Dendritic cell treated with granulocyte-macrophage colony-stimulating factor and Interleukin-4, amounts not matched to agents 40 ng/mL and 50 ng/mL, for 4 days (primary cell): ENCODE data around the gene KRT3.

Source experiments
- H3K27ac Mint-ChIP-seq: one replicate; pipeline ENCODE4 v1.8.0; 2022; ENCODE audit warnings: mild to moderate bottlenecking, mixed read lengths
- H3K27me3 Mint-ChIP-seq: one replicate; pipeline ENCODE4 v1.8.0; 2022; ENCODE audit warnings: mild to moderate bottlenecking, mixed read lengths
- H3K36me3 Mint-ChIP-seq: one replicate; pipeline ENCODE4 v1.8.0; 2022; ENCODE audit warnings: low read depth, mixed read lengths
- H3K4me1 Mint-ChIP-seq: one replicate; pipeline ENCODE4 v1.8.0; 2022; ENCODE audit warnings: low read depth, mixed read lengths
- H3K4me3 Mint-ChIP-seq: one replicate; pipeline ENCODE4 v1.8.0; 2022; ENCODE audit warnings: mild to moderate bottlenecking, moderate library complexity, mixed read lengths
- H3K9me3 Mint-ChIP-seq: one replicate; pipeline ENCODE4 v1.8.0; 2022; ENCODE audit warnings: mixed read lengths
- intact Hi-C: fragments of 100-400 bp; cut with micrococcal nuclease; formaldehyde crosslinking; loops from one replicate; pipeline ENCODE4 v1.15.0; 2022

Gene KRT3

DNA sequence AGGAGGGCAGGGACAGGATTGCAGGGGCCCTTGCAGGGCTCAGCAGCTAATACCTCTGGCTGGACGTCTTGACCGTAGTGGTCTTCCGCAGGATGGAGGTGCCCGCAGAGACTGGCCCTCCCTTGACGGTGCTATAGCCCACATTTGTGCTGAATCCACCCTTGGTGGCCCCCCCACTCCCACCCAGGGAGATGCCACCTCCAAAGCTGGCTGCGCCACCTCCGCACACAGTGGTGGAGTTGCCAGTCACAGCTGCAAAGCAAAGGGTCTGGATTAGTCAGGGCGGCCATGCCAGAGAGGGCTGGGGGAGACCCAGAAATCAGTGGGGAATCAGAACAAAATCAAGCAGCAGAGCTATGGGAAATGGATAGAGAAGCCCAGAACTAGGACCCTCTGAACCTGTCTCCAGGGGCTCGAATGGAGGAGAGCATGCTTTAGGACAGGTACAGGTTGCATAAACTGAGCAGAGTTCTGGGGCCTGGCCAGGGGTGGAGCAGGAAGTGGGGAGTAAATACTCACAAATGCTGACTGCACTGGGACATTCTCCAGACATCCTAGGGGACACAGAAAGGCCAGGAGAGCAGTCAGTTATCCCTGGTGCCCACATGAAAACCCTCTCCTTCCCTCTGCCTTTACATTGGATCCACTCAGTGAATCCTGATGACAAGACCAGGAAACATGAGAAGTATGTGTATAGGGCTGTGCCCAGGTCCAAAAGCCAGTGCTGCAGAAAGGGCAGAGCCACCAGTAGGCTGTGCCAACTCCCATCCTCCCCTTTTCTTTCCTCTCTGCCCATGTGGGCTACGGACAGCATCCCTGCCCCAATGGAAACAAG is 26.1 kb upstream of the KRT3 start:
- intact Hi-C loops: no loop called here
- Mint-ChIP-seq H3K27me3 (peaks cover 13% of the 10 kb centered on the region), H3K9me3 (no peaks in the 10 kb centered on the region), H3K27ac (no peak overlapping the region), H3K4me3 (no peak overlapping the region), H3K4me1 (no peaks in the 10 kb centered on the region), H3K36me3 (no peaks in the 10 kb centered on the region)

DNA sequence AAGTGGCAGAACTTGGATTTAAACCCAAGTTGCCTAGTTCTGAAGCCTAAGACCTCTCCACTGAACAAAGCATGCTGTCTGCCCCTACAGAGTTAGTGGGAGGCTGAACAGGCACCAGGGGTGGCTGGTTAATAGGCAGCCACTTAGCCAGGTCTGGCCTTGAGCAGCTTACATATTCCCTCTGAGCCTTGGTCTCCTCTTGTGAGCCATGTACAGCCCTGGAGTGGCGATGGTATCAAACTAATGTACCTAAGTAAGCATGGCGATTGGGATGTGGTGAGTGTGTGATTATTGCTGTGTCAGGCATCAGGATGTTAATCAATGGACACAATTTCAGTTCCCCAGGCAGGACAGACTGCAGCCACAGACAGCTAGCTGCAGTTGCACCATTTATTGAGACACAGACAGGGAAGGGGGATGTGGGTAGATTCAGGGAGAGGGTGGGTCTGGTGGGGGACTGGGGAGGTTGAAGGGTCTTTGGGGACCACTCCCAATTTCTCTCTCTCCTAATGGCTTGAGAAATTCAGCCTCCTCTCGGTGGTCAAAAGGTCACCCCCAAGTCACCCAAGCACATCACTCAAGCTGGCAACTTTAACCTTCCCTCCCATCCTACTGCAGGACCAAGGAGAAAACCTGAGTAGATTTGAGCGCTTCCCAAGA is 25.3 kb upstream of the KRT3 start:
- H3K27me3 Mint-ChIP-seq: peaks cover 13% of the 10 kb centered on the region
- no peaks in the 10 kb centered on the region for H3K4me1 Mint-ChIP-seq
- no peaks in the 10 kb centered on the region for H3K9me3 Mint-ChIP-seq
- intact Hi-C loops: no loop called here
- no peak overlapping the region for H3K4me3 Mint-ChIP-seq
- no peak overlapping the region for H3K27ac Mint-ChIP-seq
- no peaks in the 10 kb centered on the region for H3K36me3 Mint-ChIP-seq

DNA sequence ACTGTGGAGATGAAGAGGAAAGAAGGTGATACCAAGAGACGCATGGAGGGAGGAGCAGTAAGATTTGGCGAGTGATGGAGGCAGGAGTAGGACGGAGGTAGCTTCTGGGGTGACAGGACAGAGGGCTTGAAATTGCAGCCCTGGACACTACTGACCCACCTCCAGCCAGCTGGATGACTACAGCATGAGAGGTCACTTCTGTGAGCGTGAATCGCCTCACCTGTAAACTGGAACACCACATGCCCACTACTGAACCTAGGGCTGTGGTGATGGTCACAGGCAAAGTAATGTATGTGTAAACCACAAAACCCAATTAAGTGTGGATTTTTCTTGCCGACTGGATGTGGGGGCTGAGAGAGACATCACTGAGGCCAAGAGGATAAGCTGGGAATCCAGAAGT is 24.6 kb upstream of the KRT3 start:
- Mint-ChIP-seq H3K36me3 (no peaks in the 10 kb centered on the region), H3K27ac (no peak overlapping the region), H3K27me3 (peaks cover 13% of the 10 kb centered on the region), H3K4me1 (no peaks in the 10 kb centered on the region), H3K9me3 (no peaks in the 10 kb centered on the region), H3K4me3 (no peak overlapping the region)
- intact Hi-C loops: no loop called here

DNA sequence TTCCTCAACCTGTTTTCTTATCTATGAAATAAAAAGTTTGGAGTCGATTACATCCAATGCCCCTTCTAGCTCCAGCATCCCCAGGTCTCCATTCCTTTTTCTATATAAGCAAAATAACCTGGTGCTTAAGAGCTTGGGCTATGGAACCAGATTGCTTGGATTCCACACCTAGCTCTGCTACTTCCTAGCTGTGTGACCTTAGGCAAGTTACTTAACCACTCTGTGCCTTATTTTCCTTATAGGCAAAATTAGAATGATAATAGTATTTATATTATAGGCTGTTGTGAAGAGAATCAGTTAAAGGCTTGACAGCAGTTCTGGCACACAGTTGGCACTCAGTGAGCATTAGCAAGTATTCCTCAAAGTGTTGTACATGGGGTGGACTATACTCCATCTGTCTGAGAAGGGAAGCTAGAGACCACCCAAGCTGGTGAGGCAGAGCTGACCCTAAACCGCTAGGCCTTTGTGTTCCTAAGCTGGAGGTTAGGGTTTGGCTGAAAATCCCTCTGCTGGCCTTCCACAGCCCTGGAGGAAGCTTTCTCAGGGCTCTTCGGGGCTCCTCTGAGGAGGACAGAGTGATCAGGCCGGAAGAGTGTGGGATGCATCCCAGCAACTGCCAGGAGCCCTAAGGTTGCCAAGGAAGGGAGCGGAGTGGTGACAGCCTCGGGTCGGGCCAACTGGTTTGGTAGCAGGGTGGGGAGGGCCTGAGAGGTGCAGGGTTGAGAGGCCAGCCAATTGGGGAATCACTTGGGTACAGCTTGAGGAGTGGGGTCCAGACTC is 24.0 kb upstream of the KRT3 start:
- no peaks in the 10 kb centered on the region for H3K4me1 Mint-ChIP-seq
- H3K9me3 Mint-ChIP-seq: no peaks in the 10 kb centered on the region
- no peak overlapping the region for H3K4me3 Mint-ChIP-seq
- intact Hi-C loops: no loop called here
- no peak overlapping the region for H3K27ac Mint-ChIP-seq
- peaks cover 13% of the 10 kb centered on the region for H3K27me3 Mint-ChIP-seq
- no peaks in the 10 kb centered on the region for H3K36me3 Mint-ChIP-seq

DNA sequence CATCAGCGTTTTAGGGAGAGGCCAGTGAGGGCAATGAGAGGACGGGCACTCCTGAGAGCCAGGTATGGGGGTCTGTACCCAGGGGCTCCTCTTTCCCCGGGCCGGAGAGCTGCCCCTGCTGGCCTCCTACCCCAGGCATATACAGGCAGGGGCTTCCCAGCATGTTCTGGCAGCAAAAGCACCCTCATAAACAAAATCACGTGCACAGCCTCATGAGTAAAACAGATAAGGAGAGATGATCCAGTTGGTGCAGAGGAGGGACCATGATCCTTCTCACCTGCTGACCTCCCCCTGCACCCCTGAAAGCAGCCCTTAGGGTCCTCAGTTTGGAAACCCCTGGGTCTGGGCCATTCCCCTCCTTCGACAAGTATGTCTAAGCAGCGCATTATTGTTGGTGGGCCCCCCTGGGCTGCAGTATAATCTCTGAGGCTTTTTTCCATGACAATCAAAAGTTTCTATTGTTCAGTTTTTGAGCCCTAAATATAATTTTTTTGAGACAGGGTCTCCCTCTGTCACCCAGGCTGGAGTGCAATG is 23.0 kb upstream of the KRT3 start:
- intact Hi-C loops: no loop called here
- Mint-ChIP-seq H3K4me1 (no peaks in the 10 kb centered on the region), H3K4me3 (no peak overlapping the region), H3K36me3 (no peaks in the 10 kb centered on the region), H3K27ac (no peak overlapping the region), H3K27me3 (peaks cover 13% of the 10 kb centered on the region), H3K9me3 (no peaks in the 10 kb centered on the region)

DNA sequence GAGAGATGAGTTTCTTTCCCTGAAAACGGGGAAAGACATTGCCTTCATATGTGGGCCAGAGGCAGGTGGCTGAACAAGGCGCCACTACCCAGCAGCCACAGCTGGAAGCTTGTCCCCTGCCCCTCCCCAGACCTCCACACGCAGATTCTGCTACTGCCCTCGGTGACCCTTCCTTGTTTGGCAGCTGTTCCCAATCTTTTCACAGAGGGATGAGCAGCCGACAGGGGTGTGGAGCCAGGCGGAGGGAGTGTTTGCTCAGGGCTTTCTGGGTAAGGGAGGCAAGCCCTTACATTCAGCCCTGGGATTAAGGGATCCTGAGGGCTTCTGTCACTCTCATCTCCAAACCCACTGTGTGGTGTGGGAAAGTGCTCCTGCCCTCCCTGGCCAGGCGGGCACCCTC is 22.5 kb upstream of the KRT3 start:
- Mint-ChIP-seq H3K27ac (no peak overlapping the region), H3K9me3 (no peaks in the 10 kb centered on the region), H3K4me3 (no peak overlapping the region), H3K36me3 (no peaks in the 10 kb centered on the region), H3K27me3 (peaks cover 14% of the 10 kb centered on the region), H3K4me1 (no peaks in the 10 kb centered on the region)
- intact Hi-C loops: no loop called here

DNA sequence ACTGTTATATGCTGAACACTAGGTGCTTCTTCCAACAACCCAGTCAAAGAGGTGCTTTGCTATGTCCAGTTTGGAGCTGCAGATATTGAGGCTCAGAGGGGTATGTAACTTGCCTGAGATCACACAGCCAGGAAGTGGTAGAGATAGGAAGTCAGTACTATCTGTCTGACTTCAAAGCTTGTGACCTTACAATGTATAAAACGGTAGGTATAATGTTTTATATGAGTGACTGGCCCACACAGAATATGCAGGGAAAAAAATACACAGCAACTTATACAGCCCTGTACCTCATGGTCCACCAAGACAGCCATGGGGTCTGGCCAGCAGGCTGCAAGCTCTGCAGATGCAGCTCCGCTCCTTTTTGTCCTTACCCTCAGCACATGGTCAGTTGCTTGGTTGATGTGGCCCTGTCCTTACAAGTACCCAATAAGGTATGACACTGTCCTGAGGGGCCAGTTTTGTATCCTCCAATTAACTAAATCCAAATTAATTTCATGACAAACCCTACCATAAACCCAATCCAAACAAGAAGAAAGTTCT is 21.9 kb upstream of the KRT3 start:
- Mint-ChIP-seq H3K9me3 (no peaks in the 10 kb centered on the region), H3K36me3 (no peaks in the 10 kb centered on the region), H3K4me1 (no peaks in the 10 kb centered on the region), H3K27ac (no peak overlapping the region), H3K27me3 (peaks cover 10% of the 10 kb centered on the region), H3K4me3 (no peak overlapping the region)
- intact Hi-C loops: no loop called here

DNA sequence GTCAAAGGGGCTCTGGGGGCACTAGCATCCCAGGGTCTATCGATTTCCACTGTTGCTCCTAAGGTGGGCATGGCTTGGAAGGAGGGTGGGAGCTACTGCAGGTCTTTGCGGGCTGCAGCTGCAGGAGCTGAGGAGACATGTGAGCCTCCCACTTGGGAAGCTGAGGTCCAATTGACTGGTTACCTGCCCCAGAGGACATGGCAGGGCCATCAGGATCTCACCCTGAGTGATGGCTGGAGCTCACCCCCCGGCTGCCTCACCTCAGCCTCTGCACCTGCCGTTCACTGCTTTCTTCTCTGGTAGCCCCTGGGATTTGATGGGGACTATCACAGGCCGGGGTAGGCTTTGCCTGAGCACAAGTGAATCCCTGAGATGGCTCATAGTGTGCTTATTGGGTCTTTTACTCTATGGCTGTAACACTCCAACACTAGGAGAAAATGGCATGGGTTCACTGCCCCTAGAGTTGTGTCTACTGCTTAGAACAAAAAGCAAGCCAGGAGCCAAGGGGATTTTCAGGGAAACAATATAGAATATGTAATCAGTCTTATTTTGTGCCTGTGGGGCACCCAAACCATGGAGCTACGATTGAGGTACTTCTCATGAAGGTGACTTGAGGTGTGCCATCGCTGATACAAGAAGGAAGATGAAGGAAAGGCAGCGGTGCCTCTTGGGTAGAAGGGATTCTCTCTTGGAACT is 21.2 kb upstream of the KRT3 start:
- intact Hi-C loops: no loop called here
- no peaks in the 10 kb centered on the region for H3K36me3 Mint-ChIP-seq
- H3K4me1 Mint-ChIP-seq: no peaks in the 10 kb centered on the region
- H3K27me3 Mint-ChIP-seq: peaks cover 9% of the 10 kb centered on the region
- H3K9me3 Mint-ChIP-seq: no peaks in the 10 kb centered on the region
- H3K4me3 Mint-ChIP-seq: no peak overlapping the region
- no peak overlapping the region for H3K27ac Mint-ChIP-seq

DNA sequence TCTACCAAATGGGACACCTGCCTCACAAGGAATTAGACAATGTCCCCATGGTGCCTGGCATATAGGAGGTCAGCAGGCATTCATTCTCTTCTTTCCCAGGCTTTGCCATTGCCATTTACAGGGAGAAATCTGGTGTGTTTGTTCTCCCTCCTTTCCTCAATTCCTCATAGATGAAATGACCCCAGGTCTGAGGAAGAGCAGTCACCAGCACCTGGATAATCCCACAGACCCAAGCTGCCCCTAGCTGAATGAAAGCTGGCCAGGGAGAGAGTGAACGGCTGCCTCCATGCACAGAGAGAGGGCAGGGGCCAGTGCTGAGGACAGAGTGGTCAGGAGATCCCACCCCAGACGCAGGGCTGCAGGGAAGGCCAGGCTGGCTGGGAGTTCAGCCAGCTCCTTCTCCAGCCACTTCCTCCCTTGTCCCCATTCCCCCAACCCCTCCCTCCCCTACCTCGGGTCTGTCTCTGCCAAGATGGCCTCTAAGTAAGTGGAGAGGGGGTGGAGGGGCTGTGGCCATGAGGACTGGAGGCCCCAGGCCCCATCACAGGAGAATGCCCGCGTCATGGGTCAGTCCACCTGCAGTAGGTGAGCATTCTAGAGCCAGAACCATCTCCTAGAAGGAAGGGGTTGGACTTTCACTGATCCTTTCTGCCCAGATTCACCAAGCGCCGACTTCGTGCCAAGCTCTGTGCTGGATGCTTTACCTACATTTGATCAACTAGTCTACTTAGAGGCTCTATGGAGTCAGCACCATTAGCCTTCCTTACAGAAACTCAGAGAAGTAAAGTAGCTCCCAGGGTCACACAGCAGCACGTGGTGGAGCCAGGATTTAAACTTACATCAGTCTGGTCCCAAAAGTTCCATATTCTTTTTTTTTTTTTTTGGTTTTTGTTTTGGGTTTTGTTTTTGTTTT is 20.0 kb upstream of the KRT3 start:
- intact Hi-C loops: no loop called here
- no peaks in the 10 kb centered on the region for H3K36me3 Mint-ChIP-seq
- H3K27ac Mint-ChIP-seq: no peak overlapping the region
- H3K4me3 Mint-ChIP-seq: no peak overlapping the region
- H3K9me3 Mint-ChIP-seq: no peaks in the 10 kb centered on the region
- peaks cover 7% of the 10 kb centered on the region for H3K27me3 Mint-ChIP-seq
- no peaks in the 10 kb centered on the region for H3K4me1 Mint-ChIP-seq

DNA sequence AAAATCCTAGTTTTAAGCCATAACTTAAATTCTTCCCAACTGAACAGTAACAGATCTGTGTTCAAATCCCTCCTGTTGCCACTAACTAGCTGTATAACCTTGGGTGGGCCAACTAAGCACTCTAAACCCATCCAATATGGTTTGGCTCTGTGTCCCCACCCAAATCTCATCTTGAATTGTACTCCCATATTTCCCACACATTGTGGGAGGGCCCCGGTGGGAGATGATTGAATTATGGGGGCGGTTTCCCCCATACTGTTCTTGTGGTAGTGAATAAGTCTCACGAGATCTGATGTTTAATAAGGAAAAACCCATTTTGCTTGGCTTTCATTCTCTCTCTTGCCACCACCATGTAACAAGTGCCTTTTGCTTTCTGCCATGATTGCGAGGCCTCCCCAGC is 19.2 kb upstream of the KRT3 start:
- intact Hi-C loops: no loop called here
- H3K27me3 Mint-ChIP-seq: peaks cover 7% of the 10 kb centered on the region
- no peaks in the 10 kb centered on the region for H3K36me3 Mint-ChIP-seq
- H3K9me3 Mint-ChIP-seq: no peaks in the 10 kb centered on the region
- no peaks in the 10 kb centered on the region for H3K4me1 Mint-ChIP-seq
- H3K27ac Mint-ChIP-seq: no peak overlapping the region
- no peak overlapping the region for H3K4me3 Mint-ChIP-seq

DNA sequence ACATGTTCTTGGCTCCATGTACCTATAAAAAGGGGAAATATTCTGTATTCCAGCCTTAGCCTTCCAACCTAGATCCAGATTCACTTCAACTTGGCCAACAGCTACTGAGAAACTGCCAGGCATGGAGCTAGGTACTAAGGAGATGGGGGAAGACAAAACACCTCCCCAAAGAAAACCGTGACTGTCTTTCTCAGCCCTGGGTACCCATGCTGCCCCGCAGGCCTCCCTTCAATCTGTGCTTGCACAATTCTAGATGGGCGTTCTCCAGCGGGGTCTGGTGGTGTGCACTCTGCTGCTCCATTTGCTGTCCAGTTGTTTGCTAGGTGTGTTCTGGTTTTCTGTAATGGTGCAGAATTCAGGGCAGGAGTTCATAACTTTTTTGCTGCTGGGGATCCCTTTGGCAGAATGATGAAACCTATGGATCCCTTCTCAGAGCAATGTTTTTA is 18.8 kb upstream of the KRT3 start:
- intact Hi-C loops: no loop called here
- Mint-ChIP-seq H3K27me3 (peaks cover 6% of the 10 kb centered on the region), H3K9me3 (no peaks in the 10 kb centered on the region), H3K4me3 (no peak overlapping the region), H3K36me3 (no peaks in the 10 kb centered on the region), H3K27ac (no peak overlapping the region), H3K4me1 (no peaks in the 10 kb centered on the region)

DNA sequence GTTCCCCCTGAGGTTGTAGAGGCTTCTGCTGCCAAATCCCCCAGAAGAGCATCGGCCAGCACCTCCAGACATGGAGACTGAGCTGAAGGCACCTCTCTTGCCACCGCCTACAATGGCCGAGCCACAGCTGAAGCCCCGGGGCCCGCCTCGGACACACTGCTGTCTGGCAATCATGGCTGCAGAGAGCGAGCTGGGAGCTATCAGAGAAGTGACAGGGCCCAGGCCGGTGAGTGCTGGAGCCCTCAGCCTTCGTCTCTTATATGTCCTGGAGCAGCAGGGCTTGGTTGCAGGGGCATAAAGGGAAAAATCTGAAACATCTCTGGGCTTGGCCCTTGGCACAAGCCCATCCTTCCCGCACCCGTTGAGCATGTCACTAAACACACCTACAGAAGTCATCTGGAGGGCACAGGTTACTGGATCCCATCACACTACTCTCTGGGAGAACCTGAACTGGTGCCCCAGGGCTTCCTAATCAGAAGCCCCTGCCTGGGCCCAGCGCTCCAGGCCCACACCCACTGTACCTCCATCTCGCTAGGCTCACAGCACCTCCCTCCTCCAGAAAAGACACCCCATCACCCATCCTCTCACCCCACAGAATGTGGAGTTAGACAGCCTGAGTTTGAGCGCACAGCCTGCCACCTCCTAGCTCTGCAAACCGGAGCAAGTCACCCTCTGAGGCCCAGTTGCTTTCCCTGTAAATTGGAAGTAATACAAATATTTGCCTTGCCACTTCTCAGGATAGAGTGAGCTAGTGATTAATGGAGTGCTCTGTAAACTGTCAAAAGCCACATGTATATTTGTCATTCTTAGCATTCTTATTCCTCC is 18.2 kb upstream of the KRT3 start, which contains the start of gene KRT4:
TSS of gene KRT4 (minus strand) at position 232 of the 825 bp plus-strand sequence. CDS start at position 174, 58 bp downstream.
- Mint-ChIP-seq H3K4me3 (no peak within 1 kb of the TSS), H3K27ac (no peak within 1 kb of the TSS)

More for the DNA sequence above, 18.2 kb upstream of the KRT3 start, which contains the start of gene KRT4:
- Mint-ChIP-seq H3K27me3 (peaks cover 6% of the 10 kb centered on the region), H3K36me3 (no peaks in the 10 kb centered on the region), H3K4me1 (no peaks in the 10 kb centered on the region), H3K9me3 (no peaks in the 10 kb centered on the region)
- intact Hi-C loops: no loop called here
